HG02870 (cell line): ENCODE results near the gene POLR3B.

Experiments
- ATAC-seq: cut with Tn5 transposase; IDR thresholded peaks from one replicate; pipeline ENCODE4 v1.9.1; 2021; ENCODE audit warnings: mild to moderate bottlenecking, moderate library complexity; ENCODE audit not compliant: unreplicated experiment

POLR3B gene

GRCh38 chr12:106412563-106412962, 55.0 kb downstream of the POLR3B start:
- ATAC-seq = no peak

- no peak for ATAC-seq
Measured at GRCh38 chr12:106415134-106415533, 57.6 kb downstream of the POLR3B start.

- no peak for ATAC-seq
Measured at GRCh38 chr12:106416273-106416672, 58.7 kb downstream of the POLR3B start.

- no peak for ATAC-seq
Measured at GRCh38 chr12:106417926-106418910, 60.7 kb downstream of the POLR3B start.

GRCh38 chr12:106418970-106419369, 61.4 kb downstream of the POLR3B start:
- ATAC-seq = no peak

- no peak for ATAC-seq
Measured at GRCh38 chr12:106423291-106423690, 65.7 kb downstream of the POLR3B start.

GRCh38 chr12:106425061-106425702, 67.6 kb downstream of the POLR3B start:
- no peak for ATAC-seq

GRCh38 chr12:106427917-106428316, 70.4 kb downstream of the POLR3B start:
- ATAC-seq = no peak

GRCh38 chr12:106428384-106428783, 70.8 kb downstream of the POLR3B start:
- no peak for ATAC-seq

- no peak for ATAC-seq
Measured at GRCh38 chr12:106429043-106429552, 71.5 kb downstream of the POLR3B start.

GRCh38 chr12:106429636-106430035, 72.1 kb downstream of the POLR3B start:
- no peak for ATAC-seq

GRCh38 chr12:106431839-106432411, 74.4 kb downstream of the POLR3B start:
- no peak for ATAC-seq

- no peak for ATAC-seq
Measured at GRCh38 chr12:106433055-106433454, 75.5 kb downstream of the POLR3B start.

- no peak for ATAC-seq
Measured at GRCh38 chr12:106434526-106434925, 77.0 kb downstream of the POLR3B start.

- ATAC-seq = no peak
Measured at GRCh38 chr12:106436164-106436563, 78.6 kb downstream of the POLR3B start.

GRCh38 chr12:106442575-106442974, 85.0 kb downstream of the POLR3B start:
- no peak for ATAC-seq

GRCh38 chr12:106445053-106445452, 87.5 kb downstream of the POLR3B start:
- ATAC-seq = no peak

- ATAC-seq = no peak
Measured at GRCh38 chr12:106445959-106446358, 88.4 kb downstream of the POLR3B start.

- no peak for ATAC-seq
Measured at GRCh38 chr12:106446419-106447092, 89.0 kb downstream of the POLR3B start.

GRCh38 chr12:106452309-106452708, 94.8 kb downstream of the POLR3B start:
- ATAC-seq = no peak

GRCh38 chr12:106455111-106455510, 97.6 kb downstream of the POLR3B start:
- no peak for ATAC-seq
